GM12864 (cell line): ENCODE data around the gene EIF5.
A peak's percentile ranks its signal among the peaks of the same experiment; 100 is the strongest.

Experiments used
- DNase-seq: peaks from one replicate; pipeline ENCODE4 v3.0.0-alpha.2; 2011; ENCODE audit warnings: low read depth
- H3K4me3 ChIP-seq: 2 replicates; pipeline ENCODE4 v1.5.1; 2011; ENCODE audit warnings: mild to moderate bottlenecking, low read depth, low read length, control low read depth
- CTCF ChIP-seq: IDR thresholded peaks from 2 replicates; pipeline ENCODE4 v1.5.1; 2011; ENCODE audit warnings: low read depth, mild to moderate bottlenecking, moderate library complexity, low read length, control low read depth, inconsistent platforms; ENCODE audit errors: missing control alignments

Gene EIF5

DNA sequence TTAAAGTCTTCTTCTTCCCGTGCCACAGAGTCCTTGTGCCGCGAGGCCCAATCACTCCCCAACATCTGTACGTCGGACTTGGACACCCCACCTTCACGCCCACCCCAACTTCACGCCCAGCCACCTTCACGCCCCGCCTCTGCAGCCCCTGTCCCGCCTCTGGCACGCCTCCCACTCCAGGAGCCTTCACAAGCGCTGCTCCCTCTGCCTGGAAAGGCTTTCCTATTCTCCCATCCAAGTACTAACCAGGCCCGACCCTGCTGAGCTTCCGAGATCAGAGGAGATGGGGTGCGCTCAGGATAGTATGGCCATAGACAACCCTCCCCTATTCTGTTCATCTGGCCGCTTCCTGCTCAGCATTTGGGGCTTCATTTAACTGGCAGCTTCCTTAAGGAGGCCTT lies 17.3 kb upstream of the EIF5 start:
- TF ChIP-seq CTCF, result no peak
- no peak for DNase-seq

GRCh38 chr14:103317251-103317650 lies 16.8 kb upstream of the EIF5 start:
- no peak overlapping the region for H3K4me3 ChIP-seq
- no peak for TF ChIP-seq CTCF
- DNase-seq, result no peak

More for the DNA sequence above, 17.3 kb upstream of the EIF5 start:
- H3K4me3 ChIP-seq, result no peak overlapping the region

DNA sequence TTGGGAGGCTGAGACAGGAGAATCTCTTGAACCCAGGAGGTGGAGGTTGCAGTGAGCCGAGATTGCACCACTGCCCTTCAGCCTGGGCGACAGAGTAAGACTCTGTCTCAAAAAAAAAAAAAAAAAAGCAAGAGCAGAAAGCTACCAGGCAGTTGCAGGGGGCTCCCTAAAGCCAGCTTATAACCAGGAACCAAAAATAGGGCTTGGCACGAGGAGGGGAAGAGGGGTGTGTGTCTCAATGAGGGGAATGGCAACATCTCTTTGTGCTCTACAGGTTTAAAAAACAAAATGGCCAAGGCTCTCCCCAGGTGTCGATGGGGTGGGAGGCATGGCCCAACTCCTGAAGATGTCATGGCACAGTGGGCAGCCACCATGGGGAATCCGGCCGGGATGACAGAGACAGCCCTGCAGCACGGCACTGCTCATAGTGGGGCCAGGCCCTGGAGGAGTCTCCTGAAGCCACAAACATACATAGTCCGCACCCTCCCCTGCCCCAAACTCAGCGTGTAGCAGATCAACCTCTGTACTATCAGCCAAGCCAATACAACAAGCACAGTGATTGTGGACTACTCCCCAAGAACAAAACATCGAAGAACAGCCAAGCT lies 16.0 kb upstream of the EIF5 start:
- no peak for DNase-seq
- TF ChIP-seq CTCF, result no peak
- H3K4me3 ChIP-seq, result peak overlapping the region; percentile 55; the same call in 1 of the 2 replicates

DNA sequence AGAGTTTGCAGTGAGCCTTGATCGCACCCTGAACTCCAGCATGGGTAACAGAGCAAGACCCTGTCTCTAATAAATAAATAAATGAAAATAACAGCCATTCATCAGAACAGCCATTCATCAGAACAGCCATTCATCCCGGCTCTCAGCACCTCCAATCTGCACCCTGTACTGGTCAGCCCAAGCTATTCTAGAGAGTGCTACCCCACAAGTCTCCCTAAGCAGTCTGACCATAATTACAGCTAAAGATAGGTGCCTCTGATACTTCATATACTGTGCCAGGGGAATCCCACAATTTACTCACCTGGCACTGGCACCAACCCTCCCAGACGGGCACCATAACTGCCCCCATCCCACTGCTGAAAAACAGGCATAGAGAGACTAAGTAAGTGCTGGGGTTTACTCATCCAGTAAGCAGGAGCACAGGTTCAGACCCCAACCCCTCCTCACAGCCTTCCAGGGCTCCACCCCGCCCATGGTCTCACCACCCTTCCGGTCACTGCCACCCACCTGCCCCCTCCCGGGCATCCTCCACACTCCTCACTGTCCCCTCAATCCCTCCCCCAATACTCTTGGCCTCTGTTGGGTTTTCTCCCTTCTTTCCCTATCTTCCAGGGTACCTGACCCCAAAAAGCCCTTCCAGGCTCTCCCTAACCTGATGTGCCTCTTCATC lies 15.2 kb upstream of the EIF5 start:
- peak overlapping the region; percentile 55 for H3K4me3 ChIP-seq
- TF ChIP-seq CTCF, result no peak
- no peak for DNase-seq

DNA sequence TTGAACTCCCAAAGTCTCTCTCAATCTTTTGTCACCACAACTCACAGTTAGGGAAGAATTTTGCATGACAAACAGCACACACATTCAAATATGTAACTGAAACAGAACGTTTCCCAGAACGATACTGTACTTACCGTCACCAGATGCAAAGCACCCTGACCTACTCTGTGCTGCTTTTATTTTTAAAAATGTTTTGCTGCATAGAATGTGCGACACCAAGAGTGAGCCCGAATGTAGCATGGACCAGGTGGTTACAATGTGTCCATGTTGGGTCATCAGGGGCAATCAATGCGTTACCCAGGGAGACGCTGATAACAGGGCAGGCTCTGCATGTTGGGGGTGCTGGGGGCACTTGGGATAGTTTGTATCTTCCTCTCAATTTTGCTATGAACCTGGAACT lies 14.6 kb upstream of the EIF5 start:
- peak; percentile 58 for DNase-seq
- peak overlapping the region; percentile 55 for H3K4me3 ChIP-seq
- no peak for TF ChIP-seq CTCF

DNA sequence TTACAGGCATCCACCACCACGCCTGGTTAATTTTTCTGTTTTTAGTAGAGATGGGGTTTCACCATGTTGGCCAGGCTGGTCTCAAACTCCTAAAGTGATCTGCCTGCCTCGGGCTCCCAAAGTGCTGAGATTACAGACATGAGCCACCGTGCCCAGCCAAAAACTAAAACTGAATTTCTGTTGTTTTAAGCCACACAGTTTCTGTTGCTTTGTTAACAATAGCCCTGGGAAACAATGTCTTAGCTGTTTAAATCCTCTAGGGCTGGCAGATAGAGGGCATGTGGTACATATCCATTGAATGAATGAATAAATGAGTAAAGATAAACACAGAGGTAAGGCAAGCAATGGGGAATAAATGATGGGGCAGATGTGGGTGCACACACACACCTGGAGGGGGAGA lies 8.0 kb upstream of the EIF5 start:
- H3K4me3 ChIP-seq, result no peak overlapping the region
- no peak for TF ChIP-seq CTCF
- no peak for DNase-seq

- DNase-seq, result no peak
- TF ChIP-seq CTCF, result no peak
- no peak overlapping the region for H3K4me3 ChIP-seq
Observed at GRCh38 chr14:103328941-103329340, 5.1 kb upstream of the EIF5 start.
